ENCODE measurements around the gene TCP11L1.
"Not testable (repeated sequence)": the region's sequence is repeated elsewhere in the genome, so short reads cannot be mapped to it uniquely, and the experiment has no call there.

TCP11L1 gene

GRCh38 chr11:33086017-33086416, 46.6 kb downstream of the TCP11L1 start:
- TF ChIP-seq CTCF (conservative IDR thresholded peaks at IDR 0.05; ENCODE audit: low read depth, low read length) = no peak
- DNase-seq (ENCODE audit: low read depth) = no peak
- no peak overlapping the region for H3K4me3 ChIP-seq (ENCODE audit: low read depth, low read length)

GRCh38 chr11:33089776-33090175, 50.4 kb downstream of the TCP11L1 start:
- peak; percentile 10 for DNase-seq (ENCODE audit: low read depth)
- TF ChIP-seq CTCF (conservative IDR thresholded peaks at IDR 0.05; ENCODE audit: low read depth, low read length) = no peak
- no peak overlapping the region for H3K4me3 ChIP-seq (ENCODE audit: low read depth, low read length)

GRCh38 chr11:33094157-33094556, 54.8 kb downstream of the TCP11L1 start:
- H3K4me3 ChIP-seq (ENCODE audit: low read depth, low read length) = no peak overlapping the region
- TF ChIP-seq CTCF (conservative IDR thresholded peaks at IDR 0.05; ENCODE audit: low read depth, low read length) = no peak
- no peak for DNase-seq (ENCODE audit: low read depth)

- no peak for DNase-seq (ENCODE audit: low read depth)
- no peak overlapping the region for H3K4me3 ChIP-seq (ENCODE audit: low read depth, low read length)
- no peak for TF ChIP-seq CTCF (conservative IDR thresholded peaks at IDR 0.05; ENCODE audit: low read depth, low read length)
Measured at GRCh38 chr11:33103836-33104235, 64.5 kb downstream of the TCP11L1 start.

GRCh38 chr11:33109294-33109895, 70.0 kb downstream of the TCP11L1 start:
- no peak overlapping the region for H3K4me3 ChIP-seq (ENCODE audit: low read depth, low read length)
- no peak for TF ChIP-seq CTCF (conservative IDR thresholded peaks at IDR 0.05; ENCODE audit: low read depth, low read length)
- DNase-seq (ENCODE audit: low read depth) = no peak

GRCh38 chr11:33110083-33110482, 70.7 kb downstream of the TCP11L1 start:
- no peak for DNase-seq (ENCODE audit: low read depth)
- no peak for TF ChIP-seq CTCF (conservative IDR thresholded peaks at IDR 0.05; ENCODE audit: low read depth, low read length)
- H3K4me3 ChIP-seq (ENCODE audit: low read depth, low read length) = no peak overlapping the region

GRCh38 chr11:33116535-33116934, 77.2 kb downstream of the TCP11L1 start:
- peak; percentile 11 for DNase-seq (ENCODE audit: low read depth)
- no peak overlapping the region for H3K4me3 ChIP-seq (ENCODE audit: low read depth, low read length)
- no peak for TF ChIP-seq CTCF (conservative IDR thresholded peaks at IDR 0.05; ENCODE audit: low read depth, low read length)

GRCh38 chr11:33122696-33123095, 83.3 kb downstream of the TCP11L1 start:
- not testable (repeated sequence) for DNase-seq (ENCODE audit: low read depth); H3K4me3 ChIP-seq (ENCODE audit: low read depth, low read length)
